Spleen (tissue), 11 donors: ENCODE results near the gene THOC6. TPM values are rescaled to one million over a fixed set of nuclear protein-coding genes. Genes with fewer than 3 reads are reported as not detected.
A peak's percentile ranks its signal among the peaks of the same experiment; 100 is the strongest.

Experiments
- DNase-seq: peaks from one replicate; pipeline ENCODE4 v3.0.0-alpha.2; 2020
- H3K27ac ChIP-seq, 8 donors: fragments of 200-600 bp; sonication (generic) in 7 of 8; 1 replicate in 4 of 8; 2 replicates in 4 of 8; pipeline versions ENCODE4 v1.5.0 to v1.8.0; 2016 to 2021; ENCODE audit warnings: inconsistent platforms in 4 of 8, mild to moderate bottlenecking in 4 of 8, moderate library complexity in 1 of 8
- H3K27me3 ChIP-seq, 7 donors: fragments of 200-600 bp; sonication (generic) in 6 of 7; replicated peaks in 1 of 7; 1 replicate in 4 of 7; 2 replicates in 3 of 7; pipeline versions ENCODE4 v1.5.0 to v1.8.0; 2016 to 2021; ENCODE audit warnings: inconsistent platforms in 3 of 7, mild to moderate bottlenecking in 1 of 7
- H3K36me3 ChIP-seq, 6 donors: fragments of 200-600 bp; sonication (generic) in 5 of 6; 1 replicate in 4 of 6; 2 replicates in 2 of 6; pipeline versions ENCODE4 v1.5.0 to v1.8.0; 2016 to 2021; ENCODE audit warnings: inconsistent platforms in 2 of 6
- H3K4me1 ChIP-seq, 6 donors: fragments of 200-600 bp; sonication (generic) in 5 of 6; 1 replicate in 3 of 6; 2 replicates in 3 of 6; pipeline versions ENCODE4 v1.5.0 to v1.8.0; 2016 to 2021; ENCODE audit warnings: inconsistent platforms in 3 of 6
- H3K4me3 ChIP-seq, 8 donors: fragments of 200-600 bp; sonication (generic) in 7 of 8; 1 replicate in 4 of 8; 2 replicates in 4 of 8; pipeline versions ENCODE4 v1.5.0 to v1.8.0; 2016 to 2021; ENCODE audit warnings: inconsistent platforms in 4 of 8, mild to moderate bottlenecking in 4 of 8, moderate library complexity in 2 of 8
- H3K9me3 ChIP-seq, 8 donors: fragments of 200-600 bp; sonication (generic) in 7 of 8; 1 replicate in 4 of 8; 2 replicates in 4 of 8; pipeline versions ENCODE4 v1.5.0 to v1.8.0; 2016 to 2021; ENCODE audit warnings: inconsistent platforms in 4 of 8
- POLR2A ChIP-seq, 3 donors: fragments of 450-650 bp; IDR thresholded peaks; one replicate each; pipeline ENCODE4 v1.5.1; 2017; ENCODE audit warnings: antibody characterized with exemption in 3 of 3, mild to moderate bottlenecking in 1 of 3
- POLR2AphosphoS5 ChIP-seq, 3 donors: sonication (generic); formaldehyde crosslinking; IDR thresholded peaks; one replicate each; pipeline ENCODE4 v1.5.1; 2017; ENCODE audit warnings: antibody characterized with exemption in 3 of 3
- WGBS, 5 donors: extraction: QIAGEN DNeasy Blood & Tissue Kit in 3 of 5; methylation state at CpG; one replicate each; pipeline versions ENCODE4 v1.1.5 to v1.1.7; 2013 to 2018; 5-methylcytosine and 5-hydroxymethylcytosine counted together
- intact Hi-C: fragments of 100-400 bp; cut with DNase I; formaldehyde crosslinking; loops from one replicate; pipeline ENCODE4 v1.15.0; 2023; ENCODE audit warnings: low total_unique reads
- polyA plus RNA-seq, 3 donors: library from polyadenylated mRNA; stranded (reverse); fragments of 200-250 nt; gene quantifications; one replicate each; pipeline ENCODE4 v1.2.1, GENCODE V29; 2013
- total RNA-seq, 7 donors: library from RNA; depleted of rRNA in 3 of 7; stranded (reverse); fragments of >200 nt in 3 of 7; fragmentation: NEBNext Ultra II Directional in 4 of 7; extraction: Animal tissue kit (Norgen Biotek cat#: 25700) in 4 of 7; gene quantifications; one replicate each; pipeline versions ENCODE4 v1.1.0 to v1.2.1, GENCODE V29; 2016 to 2021
- TF ChIP-seq, protein P1 (sequence below), 11 experiments: fragments of 200-600 bp in 7 of 11; fragments of 450-650 bp in 4 of 11; sonication (generic) in 4 of 11; IDR thresholded peaks in 8 of 11; conservative IDR thresholded peaks in 3 of 11; 1 replicate in 7 of 11; 2 replicates in 4 of 11; pipeline versions ENCODE4 v1.4.0 to v1.8.0; 2016 to 2021; ENCODE audit warnings: antibody characterized with exemption in 11 of 11, inconsistent platforms in 4 of 11, mild to moderate bottlenecking in 1 of 11
- donor health status: healthy with polysubstance abuse.
- donor health status: DM: no; HTN: no; CAD: no; lungs with moderate emphysema.
- donor health status: DM: no; HTN: no; CAD: no.
- donor health status: Bipolar disorder and iron deficiency.
- donor health status: healthy.
- donor health status: DM: no; HTN: no; CAD: no.
- donor health status: DM: yes; HTN: yes; CAD: no.

THOC6 gene
- total and polyA plus RNA-seq, 10 donors: 19.3 to 57.2 (median 28.2) TPM

DNA sequence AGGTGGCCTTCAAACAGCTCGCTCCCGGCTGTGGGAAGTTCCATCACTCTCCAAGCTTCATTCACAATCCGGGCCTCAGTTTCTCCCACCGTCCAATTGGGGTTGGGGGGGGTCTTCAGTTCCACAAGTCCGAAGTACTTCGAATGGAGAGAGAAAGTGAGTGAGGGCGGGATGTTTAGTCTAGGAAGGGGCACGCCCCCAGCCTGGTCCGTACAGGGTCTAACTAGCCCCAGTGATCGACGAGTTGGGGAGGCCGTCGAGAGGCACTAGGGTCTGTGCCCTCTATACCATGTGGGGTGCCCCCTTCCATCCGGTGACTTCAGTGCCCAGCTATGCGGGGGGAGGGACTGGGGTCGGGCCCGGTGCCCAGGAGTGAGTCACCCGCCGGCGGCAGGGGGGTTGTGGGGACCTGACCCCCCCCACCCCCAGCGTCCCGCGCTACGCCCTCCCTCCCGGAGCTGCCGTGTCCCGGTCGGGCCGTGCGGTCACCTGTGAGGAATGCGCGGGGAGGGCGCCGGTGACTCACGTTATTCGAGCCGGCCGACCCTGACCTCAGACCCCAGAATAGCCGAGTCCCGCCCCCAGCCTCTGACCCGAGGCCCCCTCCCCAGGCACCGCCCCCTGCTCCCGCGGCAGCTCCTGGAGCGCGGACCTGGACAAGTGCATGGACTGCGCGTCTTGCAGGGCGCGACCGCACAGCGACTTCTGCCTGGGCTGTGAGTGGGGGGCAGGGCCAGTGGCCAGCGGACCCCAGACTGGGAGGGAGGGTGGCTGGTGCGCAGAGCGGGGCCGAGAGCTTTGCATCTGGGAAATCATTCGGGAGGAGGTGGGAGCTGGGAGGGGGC lies 3.0 kb upstream of the THOC6 start:
- peak; percentile 94 for DNase-seq
- H3K27me3 ChIP-seq: peaks cover 0 to 36% (median 17%) of the 10 kb centered on the region in 7 donors
- peaks cover 41 to 83% (median 70%) of the 10 kb centered on the region in 6 donors for H3K4me1 ChIP-seq
- peak in 1 of 3 donors; percentile 60 for TF ChIP-seq POLR2AphosphoS5 (IDR thresholded peaks at IDR 0.05)
- TF ChIP-seq POLR2A (IDR thresholded peaks at IDR 0.05): no peak
- TF ChIP-seq, protein P1, sequence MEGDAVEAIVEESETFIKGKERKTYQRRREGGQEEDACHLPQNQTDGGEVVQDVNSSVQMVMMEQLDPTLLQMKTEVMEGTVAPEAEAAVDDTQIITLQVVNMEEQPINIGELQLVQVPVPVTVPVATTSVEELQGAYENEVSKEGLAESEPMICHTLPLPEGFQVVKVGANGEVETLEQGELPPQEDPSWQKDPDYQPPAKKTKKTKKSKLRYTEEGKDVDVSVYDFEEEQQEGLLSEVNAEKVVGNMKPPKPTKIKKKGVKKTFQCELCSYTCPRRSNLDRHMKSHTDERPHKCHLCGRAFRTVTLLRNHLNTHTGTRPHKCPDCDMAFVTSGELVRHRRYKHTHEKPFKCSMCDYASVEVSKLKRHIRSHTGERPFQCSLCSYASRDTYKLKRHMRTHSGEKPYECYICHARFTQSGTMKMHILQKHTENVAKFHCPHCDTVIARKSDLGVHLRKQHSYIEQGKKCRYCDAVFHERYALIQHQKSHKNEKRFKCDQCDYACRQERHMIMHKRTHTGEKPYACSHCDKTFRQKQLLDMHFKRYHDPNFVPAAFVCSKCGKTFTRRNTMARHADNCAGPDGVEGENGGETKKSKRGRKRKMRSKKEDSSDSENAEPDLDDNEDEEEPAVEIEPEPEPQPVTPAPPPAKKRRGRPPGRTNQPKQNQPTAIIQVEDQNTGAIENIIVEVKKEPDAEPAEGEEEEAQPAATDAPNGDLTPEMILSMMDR (IDR thresholded peaks at IDR 0.05 in 8 of 11, conservative IDR thresholded peaks at IDR 0.05 in 3 of 11): peak in 2 of 11 experiments; percentile 1 to 8
- H3K4me3 ChIP-seq: peak overlapping the region; percentile 47 to 86 (median 58)
- H3K27ac ChIP-seq: peak overlapping the region; percentile 64 to 95 (median 94)
- peaks cover 0 to 6% (median 3%) of the 10 kb centered on the region in 6 donors for H3K36me3 ChIP-seq
- H3K9me3 ChIP-seq: no peaks in the 10 kb centered on the region
- WGBS, 5 donors: 1 to 4% (median 1%) methylated on average over 21 to 57 of the region's 57 CpGs
- intact Hi-C loops: no loop called here

DNA sequence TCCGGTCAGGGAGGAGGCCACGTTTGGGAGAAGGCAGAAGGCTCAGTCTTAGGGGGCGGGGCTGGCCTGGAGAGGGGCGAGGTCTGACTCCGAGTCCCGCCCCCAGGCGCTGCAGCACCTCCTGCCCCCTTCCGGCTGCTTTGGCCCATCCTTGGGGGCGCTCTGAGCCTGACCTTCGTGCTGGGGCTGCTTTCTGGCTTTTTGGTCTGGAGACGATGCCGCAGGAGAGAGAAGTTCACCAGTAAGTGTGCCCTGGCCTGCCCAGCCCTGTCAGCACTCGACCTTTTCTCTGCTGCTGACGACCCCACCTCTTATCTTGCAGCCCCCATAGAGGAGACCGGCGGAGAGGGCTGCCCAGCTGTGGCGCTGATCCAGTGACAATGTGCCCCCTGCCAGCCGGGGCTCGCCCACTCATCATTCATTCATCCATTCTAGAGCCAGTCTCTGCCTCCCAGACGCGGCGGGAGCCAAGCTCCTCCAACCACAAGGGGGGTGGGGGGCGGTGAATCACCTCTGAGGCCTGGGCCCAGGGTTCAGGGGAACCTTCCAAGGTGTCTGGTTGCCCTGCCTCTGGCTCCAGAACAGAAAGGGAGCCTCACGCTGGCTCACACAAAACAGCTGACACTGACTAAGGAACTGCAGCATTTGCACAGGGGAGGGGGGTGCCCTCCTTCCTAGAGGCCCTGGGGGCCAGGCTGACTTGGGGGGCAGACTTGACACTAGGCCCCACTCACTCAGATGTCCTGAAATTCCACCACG lies 2.2 kb upstream of the THOC6 start:
- DNase-seq: no peak
- intact Hi-C loops: no loop called here
- TF ChIP-seq POLR2A (IDR thresholded peaks at IDR 0.05) (no peak), POLR2AphosphoS5 (IDR thresholded peaks at IDR 0.05) (peak in 1 of 3 donors; percentile 52)
- TF ChIP-seq, protein P1 (IDR thresholded peaks at IDR 0.05 in 8 of 11, conservative IDR thresholded peaks at IDR 0.05 in 3 of 11): peak in 7 of 11 experiments; percentile 19 to 66 (median 45)
- H3K27ac ChIP-seq: peak overlapping the region; percentile 64 to 95 (median 94)
- peaks cover 41 to 83% (median 70%) of the 10 kb centered on the region in 6 donors for H3K4me1 ChIP-seq
- H3K4me3 ChIP-seq: peak overlapping the region; percentile 47 to 86 (median 58)
- H3K9me3 ChIP-seq: no peaks in the 10 kb centered on the region
- 8 to 21% (median 18%) methylated on average over 13 to 25 of the region's 25 CpGs for WGBS, 5 donors
- peaks cover 0 to 14% (median 11%) of the 10 kb centered on the region in 6 donors for H3K36me3 ChIP-seq
- H3K27me3 ChIP-seq: peaks cover 0 to 28% (median 17%) of the 10 kb centered on the region in 7 donors

DNA sequence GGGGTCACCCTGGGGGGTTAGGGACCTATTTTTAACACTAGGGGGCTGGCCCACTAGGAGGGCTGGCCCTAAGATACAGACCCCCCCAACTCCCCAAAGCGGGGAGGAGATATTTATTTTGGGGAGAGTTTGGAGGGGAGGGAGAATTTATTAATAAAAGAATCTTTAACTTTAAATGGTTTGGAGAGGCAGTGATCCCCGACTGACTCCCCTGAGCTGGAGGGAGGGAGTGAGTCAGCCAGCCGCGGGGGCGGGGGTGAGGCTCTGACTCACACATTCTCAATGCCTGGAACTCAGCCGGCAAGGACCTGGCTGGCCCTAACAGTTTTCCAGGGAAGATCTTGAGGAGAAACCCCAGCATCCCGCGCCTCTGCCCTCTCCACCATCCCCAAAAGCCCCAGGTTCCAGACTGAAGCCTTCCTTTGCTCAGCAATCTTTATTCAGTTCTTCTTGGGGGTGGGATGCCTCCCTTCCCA lies 1.6 kb upstream of the THOC6 start:
- DNase-seq: peak; percentile 87
- peaks cover 41 to 85% (median 70%) of the 10 kb centered on the region in 6 donors for H3K4me1 ChIP-seq
- intact Hi-C loops: no loop called here
- H3K9me3 ChIP-seq: no peaks in the 10 kb centered on the region
- H3K27me3 ChIP-seq: peaks cover 0 to 21% (median 14%) of the 10 kb centered on the region in 7 donors
- H3K4me3 ChIP-seq: peak overlapping the region in 4 of 8 donors; percentile 56 to 86 (median 63)
- H3K36me3 ChIP-seq: peaks cover 0 to 20% (median 17%) of the 10 kb centered on the region in 6 donors
- 19 to 41% (median 32%) methylated on average over 8 of the region's 8 CpGs for WGBS, 5 donors
- peak; percentile 50 to 63 (median 55) for TF ChIP-seq POLR2AphosphoS5 (IDR thresholded peaks at IDR 0.05)
- TF ChIP-seq, protein P1 (IDR thresholded peaks at IDR 0.05 in 8 of 11, conservative IDR thresholded peaks at IDR 0.05 in 3 of 11): no peak
- TF ChIP-seq POLR2A (IDR thresholded peaks at IDR 0.05): no peak
- H3K27ac ChIP-seq: peak overlapping the region; percentile 27 to 95 (median 94)
